ENCODE measurements around the gene AKR7A2. TPM values are rescaled to one million over a fixed set of nuclear protein-coding genes. Genes with fewer than 3 reads are reported as not detected.

The AKR7A2 gene
- total and polyA plus RNA-seq, 2 experiments from 2014 or later, result 20.8 to 53.6 TPM

- H3K9me3 Mint-ChIP-seq, result no peaks in the 10 kb centered on the region
- ATAC-seq, result peak; percentile 88
- Histone ChIP-seq H3K4me2 (no peak overlapping the region), H3K4me3 (no peak overlapping the region), H3K27me3 (ENCODE audit: insufficient read depth) (no peaks in the 10 kb centered on the region), H3K27ac (ENCODE audit: low read depth) (no peak overlapping the region), H3F3A (replicated peaks; ENCODE audit: low read depth) (no peaks in the 10 kb centered on the region), H3K9me2 (ENCODE audit: insufficient read depth) (no peaks in the 10 kb centered on the region), H3K79me2 (replicated peaks; ENCODE audit: insufficient read depth) (no peaks in the 10 kb centered on the region), H4K20me1 (replicated peaks; ENCODE audit: insufficient read depth) (no peaks in the 10 kb centered on the region), H3K36me3 (ENCODE audit: insufficient read depth) (no peaks in the 10 kb centered on the region; the same call in 1 of the 2 replicates), H3K4me1 (ENCODE audit: insufficient read depth) (no peaks in the 10 kb centered on the region), H2AFZ (no peak overlapping the region)
- TF ChIP-seq EZH2 (IDR thresholded peaks at IDR 0.05; ENCODE audit: low read depth, unreplicated experiment), result no peak
- no peak for TF ChIP-seq STAT1 (IDR thresholded peaks at IDR 0.05; ENCODE audit: unreplicated experiment)
- no peak for TF ChIP-seq ZNF331 (CRISPR knock-in tag; IDR thresholded peaks at IDR 0.05; ENCODE audit: low read depth)
- no peak for TF ChIP-seq CREB1 (CRISPR knock-in tag; IDR thresholded peaks at IDR 0.05; ENCODE audit: low read depth)
- no peak for TF ChIP-seq NANOG (IDR thresholded peaks at IDR 0.05; ENCODE audit: borderline replicate concordance)
- TF ChIP-seq, protein P1, sequence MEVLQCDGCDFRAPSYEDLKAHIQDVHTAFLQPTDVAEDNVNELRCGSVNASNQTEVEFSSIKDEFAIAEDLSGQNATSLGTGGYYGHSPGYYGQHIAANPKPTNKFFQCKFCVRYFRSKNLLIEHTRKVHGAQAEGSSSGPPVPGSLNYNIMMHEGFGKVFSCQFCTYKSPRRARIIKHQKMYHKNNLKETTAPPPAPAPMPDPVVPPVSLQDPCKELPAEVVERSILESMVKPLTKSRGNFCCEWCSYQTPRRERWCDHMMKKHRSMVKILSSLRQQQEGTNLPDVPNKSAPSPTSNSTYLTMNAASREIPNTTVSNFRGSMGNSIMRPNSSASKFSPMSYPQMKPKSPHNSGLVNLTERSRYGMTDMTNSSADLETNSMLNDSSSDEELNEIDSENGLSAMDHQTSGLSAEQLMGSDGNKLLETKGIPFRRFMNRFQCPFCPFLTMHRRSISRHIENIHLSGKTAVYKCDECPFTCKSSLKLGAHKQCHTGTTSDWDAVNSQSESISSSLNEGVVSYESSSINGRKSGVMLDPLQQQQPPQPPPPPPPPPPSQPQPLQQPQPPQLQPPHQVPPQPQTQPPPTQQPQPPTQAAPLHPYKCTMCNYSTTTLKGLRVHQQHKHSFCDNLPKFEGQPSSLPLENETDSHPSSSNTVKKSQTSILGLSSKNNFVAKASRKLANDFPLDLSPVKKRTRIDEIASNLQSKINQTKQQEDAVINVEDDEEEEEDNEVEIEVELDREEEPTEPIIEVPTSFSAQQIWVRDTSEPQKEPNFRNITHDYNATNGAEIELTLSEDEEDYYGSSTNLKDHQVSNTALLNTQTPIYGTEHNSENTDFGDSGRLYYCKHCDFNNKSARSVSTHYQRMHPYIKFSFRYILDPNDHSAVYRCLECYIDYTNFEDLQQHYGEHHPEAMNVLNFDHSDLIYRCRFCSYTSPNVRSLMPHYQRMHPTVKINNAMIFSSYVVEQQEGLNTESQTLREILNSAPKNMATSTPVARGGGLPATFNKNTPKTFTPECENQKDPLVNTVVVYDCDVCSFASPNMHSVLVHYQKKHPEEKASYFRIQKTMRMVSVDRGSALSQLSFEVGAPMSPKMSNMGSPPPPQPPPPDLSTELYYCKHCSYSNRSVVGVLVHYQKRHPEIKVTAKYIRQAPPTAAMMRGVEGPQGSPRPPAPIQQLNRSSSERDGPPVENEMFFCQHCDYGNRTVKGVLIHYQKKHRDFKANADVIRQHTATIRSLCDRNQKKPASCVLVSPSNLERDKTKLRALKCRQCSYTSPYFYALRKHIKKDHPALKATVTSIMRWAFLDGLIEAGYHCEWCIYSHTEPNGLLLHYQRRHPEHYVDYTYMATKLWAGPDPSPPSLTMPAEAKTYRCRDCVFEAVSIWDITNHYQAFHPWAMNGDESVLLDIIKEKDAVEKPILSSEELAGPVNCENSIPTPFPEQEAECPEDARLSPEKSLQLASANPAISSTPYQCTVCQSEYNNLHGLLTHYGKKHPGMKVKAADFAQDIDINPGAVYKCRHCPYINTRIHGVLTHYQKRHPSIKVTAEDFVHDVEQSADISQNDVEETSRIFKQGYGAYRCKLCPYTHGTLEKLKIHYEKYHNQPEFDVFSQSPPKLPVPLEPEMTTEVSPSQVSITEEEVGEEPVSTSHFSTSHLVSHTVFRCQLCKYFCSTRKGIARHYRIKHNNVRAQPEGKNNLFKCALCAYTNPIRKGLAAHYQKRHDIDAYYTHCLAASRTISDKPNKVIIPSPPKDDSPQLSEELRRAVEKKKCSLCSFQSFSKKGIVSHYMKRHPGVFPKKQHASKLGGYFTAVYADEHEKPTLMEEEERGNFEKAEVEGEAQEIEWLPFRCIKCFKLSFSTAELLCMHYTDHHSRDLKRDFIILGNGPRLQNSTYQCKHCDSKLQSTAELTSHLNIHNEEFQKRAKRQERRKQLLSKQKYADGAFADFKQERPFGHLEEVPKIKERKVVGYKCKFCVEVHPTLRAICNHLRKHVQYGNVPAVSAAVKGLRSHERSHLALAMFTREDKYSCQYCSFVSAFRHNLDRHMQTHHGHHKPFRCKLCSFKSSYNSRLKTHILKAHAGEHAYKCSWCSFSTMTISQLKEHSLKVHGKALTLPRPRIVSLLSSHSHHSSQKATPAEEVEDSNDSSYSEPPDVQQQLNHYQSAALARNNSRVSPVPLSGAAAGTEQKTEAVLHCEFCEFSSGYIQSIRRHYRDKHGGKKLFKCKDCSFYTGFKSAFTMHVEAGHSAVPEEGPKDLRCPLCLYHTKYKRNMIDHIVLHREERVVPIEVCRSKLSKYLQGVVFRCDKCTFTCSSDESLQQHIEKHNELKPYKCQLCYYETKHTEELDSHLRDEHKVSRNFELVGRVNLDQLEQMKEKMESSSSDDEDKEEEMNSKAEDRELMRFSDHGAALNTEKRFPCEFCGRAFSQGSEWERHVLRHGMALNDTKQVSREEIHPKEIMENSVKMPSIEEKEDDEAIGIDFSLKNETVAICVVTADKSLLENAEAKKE (CRISPR knock-in tag; IDR thresholded peaks at IDR 0.05), result no peak
- peak; percentile 43 to 66 for TF ChIP-seq CTCF (conservative IDR thresholded peaks at IDR 0.05; ENCODE audit: low read depth in 2 of 2)
- no peak for TF ChIP-seq POLR2AphosphoS5 (IDR thresholded peaks at IDR 0.05; ENCODE audit: low read depth)
- no peak for TF ChIP-seq REST (IDR thresholded peaks at IDR 0.05; ENCODE audit: unreplicated experiment)
- peak; percentile 86 for DNase-seq (ENCODE audit: low spot score)
- peak overlapping the region; percentile 52; the same call in 1 of the 2 replicates for H3K27ac Mint-ChIP-seq
- peaks cover 19% of the 10 kb centered on the region for H3K36me3 Mint-ChIP-seq (ENCODE audit: low read depth)
- no peak overlapping the region for H3K4me3 Mint-ChIP-seq
- peaks cover 5% of the 10 kb centered on the region for H3K27me3 Mint-ChIP-seq (ENCODE audit: insufficient read depth, low read depth, poor library complexity)
- peaks cover 16% of the 10 kb centered on the region for H3K4me1 Mint-ChIP-seq
Observed at GRCh38 chr1:19317126-19317910, 5.4 kb upstream of the AKR7A2 start.
